Stimulated activated CD8-positive, alpha-beta memory T cell treated with anti-CD3 and anti-CD28 coated beads, Interleukin-7, amount 100 ng/mL, for 1 hour (primary cell): ENCODE measurements around the gene FAU.

Experiments
- DNase-seq, 2 donors: peaks; one replicate each; pipeline ENCODE4 v3.0.0-alpha.2; 2020; ENCODE audit warnings: low read depth in 2 of 2

Gene FAU

DNA sequence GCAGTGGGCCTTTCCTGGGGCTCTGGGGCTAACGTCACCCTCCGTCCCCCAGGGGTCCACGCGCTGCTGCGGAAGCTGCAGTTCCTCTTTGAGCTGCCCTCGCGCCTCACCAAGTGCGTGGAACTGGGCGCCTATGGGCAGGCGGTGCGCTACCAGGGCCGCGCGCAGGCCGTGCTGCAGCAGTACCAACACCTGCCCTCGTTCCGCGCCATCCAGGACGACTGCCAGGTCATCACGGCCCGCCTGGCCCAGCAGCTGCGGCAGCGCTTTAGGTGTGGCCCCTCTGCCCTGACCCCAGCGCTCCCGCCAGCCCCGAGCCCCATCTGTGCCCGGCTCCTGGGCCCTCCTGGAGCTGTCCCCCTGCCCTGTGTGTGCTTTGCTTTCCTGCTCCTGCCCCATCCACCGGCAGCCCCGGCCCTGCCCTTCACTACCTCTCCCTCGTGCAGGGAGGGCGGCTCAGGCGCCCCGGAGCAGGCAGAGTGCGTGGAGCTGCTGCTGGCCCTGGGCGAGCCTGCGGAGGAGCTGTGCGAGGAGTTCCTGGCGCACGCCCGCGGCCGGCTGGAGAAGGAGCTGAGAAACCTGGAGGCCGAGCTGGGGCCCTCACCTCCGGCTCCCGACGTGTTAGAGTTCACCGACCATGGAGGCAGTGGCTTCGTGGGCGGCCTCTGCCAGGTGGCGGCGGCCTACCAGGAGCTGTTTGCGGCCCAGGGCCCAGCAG, 14.0 kb downstream of the FAU start:
- DNase-seq: no peak

DNA sequence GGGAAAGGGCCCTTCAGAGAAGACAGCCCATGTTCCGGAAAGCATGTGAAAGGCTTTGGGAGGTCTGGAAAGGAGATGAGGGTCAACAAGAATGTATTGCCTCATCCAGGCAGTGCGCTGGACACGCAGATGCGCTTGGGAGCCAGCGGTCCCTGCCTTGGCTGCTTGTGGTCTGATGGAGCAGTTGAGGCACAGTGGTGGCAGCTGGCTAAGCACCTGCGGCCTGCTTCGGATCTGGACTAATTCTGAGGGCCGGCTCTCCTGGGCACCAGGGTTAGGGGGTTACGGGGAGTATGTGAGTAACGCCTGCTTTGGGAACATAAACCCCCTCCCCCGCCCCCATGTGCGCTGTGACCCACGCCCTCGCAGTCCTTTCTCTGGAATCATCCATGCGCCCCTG, 14.9 kb downstream of the FAU start:
- DNase-seq: no peak

DNA sequence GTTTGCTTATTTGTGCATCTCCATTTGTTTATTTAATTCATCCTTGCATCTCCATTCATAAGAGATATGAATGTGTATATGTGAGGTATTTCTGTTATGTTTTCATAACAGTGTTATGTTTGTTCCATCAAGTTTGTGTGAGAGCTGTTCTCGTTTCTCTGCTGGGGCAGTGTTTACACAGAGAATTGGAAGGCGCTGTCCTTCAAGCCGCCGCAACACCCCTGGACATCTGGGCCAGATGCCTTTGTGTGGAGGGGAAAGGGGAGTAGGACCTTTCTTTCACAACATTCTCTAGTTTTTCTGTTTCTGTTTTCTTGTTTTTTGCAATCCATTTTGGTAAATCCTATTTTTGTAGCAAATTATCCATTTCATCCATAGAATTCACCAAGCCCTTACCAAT, 17.3 kb downstream of the FAU start:
- DNase-seq: no peak

DNA sequence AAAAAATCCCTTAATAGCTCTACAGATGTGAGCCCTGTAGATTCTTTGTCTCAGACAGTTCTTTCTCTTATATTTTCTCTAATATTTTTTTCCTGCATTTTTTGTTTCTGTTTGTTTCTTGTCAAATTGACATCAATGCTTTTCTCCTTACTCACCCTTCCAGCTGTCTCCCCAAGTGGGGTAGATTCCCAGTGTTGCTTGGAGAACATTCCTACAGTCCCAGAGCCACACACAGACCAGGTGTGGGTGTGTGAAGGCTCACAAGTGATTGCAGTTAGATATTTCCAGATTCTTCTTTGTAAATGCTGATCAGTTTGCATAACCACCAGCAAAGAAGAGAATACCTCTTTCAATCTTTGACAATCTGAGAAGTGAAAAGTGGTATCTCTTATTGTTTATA, 18.5 kb downstream of the FAU start:
- no peak for DNase-seq

- DNase-seq: no peak
Observed at GRCh38 chr11:65102142-65103095, 19.5 kb downstream of the FAU start.

DNA sequence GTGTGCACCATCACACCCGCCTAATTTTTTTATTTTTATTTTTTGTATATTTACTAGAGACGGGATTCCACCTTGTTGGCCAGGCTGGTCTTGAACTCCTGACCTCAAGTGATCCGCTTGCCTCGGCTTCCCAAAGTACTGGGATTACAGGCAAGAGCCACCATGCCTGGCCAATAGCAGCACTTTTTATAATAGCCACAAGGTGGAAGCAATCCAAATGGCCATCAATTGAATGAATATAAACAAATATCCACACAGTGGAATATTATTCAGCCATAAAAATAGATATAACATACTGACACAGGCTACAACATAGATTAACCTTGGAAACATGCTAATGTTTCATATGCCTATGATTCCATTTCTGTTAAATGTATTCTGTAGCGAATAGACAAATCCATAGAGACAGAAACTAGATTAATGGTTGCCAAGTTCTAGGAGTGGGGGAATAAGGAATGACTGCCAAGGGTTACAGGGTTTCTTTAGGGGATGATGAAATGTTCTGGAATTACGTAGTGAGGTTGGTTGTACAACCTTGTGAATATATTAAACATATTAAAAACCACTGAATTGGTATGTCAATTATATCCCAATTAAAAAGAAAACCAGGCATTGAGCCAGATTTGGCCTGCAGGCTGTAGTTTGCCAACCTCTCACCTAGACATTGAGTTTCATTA, 21.1 kb downstream of the FAU start:
- no peak for DNase-seq

- no peak for DNase-seq
Observed at GRCh38 chr11:65096926-65097325, 25.0 kb downstream of the FAU start.

DNA sequence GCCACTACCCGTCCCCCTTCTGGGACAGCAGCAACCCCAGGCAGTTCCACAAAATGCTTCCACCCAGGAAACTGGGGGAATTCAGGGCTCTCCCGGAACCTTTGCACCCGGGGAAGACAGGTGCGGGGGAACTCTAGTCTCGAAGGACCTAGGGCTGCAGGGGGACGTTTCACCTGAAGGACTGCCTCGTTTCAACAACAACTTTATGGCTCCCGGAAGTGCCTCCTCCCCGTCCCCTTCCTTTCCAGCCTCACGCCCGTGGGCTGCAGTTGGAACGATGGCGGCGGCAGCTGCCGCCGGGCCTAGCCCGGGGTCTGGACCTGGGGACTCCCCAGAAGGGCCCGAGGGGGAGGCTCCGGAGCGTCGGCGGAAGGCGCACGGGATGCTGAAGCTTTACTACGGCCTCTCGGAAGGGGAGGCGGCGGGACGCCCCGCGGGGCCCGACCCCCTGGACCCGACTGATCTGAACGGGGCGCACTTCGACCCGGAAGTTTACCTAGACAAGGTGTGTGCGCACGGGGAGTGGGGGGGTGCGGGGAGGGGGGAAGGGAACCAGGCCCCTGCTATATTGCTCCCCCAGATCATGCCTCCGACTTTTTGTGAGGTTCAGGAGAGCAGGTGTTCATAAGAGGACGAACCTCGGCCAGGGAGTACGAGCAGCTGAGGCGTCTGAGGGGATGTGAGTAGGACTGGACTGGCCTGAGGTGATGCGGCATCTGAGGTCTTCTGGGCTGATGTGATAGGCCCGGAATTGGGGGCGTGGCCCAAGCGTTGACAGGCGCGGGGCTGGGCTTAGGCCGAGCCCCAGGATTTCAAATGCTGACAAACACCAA, 25.7 kb downstream of the FAU start, which contains the start of gene VPS51:
VPS51 (plus strand) TSS at position 241 of the 833 bp plus-strand sequence; CDS start at position 278, 37 bp downstream.
- peak; percentile 65 to 71 for DNase-seq

- no peak for DNase-seq
Observed at GRCh38 chr11:65095427-65095826, 26.5 kb downstream of the FAU start.

DNA sequence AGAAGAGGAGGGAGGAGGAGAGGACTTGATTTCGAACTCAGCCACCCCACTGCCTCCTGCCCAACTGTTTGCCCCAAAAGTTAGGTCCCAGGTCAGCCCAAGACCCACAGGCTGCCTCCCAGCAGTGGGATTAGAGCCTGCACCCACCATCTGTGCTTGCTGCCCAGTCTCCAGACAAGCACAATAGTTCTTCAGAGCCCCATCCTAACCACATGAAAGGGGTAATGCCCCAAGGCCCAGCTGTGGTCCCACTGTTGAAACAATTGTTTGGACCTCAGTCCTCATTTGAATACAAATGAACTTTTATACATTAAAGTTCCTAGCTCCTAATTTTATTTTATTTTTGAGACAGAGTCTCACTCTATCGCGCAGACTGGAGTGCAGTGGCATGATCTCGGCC, 31.3 kb downstream of the FAU start:
- DNase-seq: no peak

GRCh38 chr11:65089621-65090020, 32.3 kb downstream of the FAU start:
- DNase-seq: no peak

GRCh38 chr11:65087827-65088226, 34.1 kb downstream of the FAU start:
- no peak for DNase-seq

DNA sequence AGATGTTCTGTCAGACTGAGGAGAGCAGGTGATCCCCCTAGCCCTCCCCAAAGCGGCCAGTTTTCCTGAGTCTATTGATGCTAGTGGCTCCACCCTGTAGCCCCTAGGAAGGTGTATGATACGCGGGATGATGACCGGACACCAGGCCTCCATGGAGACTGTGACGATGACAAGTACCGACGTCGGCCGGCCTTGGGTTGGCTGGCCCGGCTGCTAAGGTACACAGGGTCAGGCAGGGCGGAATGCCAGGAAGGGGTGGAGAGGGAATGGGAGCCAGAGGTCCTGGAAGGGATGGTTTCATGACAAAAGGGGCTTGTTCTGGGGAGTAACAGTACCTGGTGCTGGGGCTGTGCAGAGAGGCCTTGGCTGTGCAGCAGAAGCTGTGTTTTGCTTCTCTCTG, 34.7 kb downstream of the FAU start:
- DNase-seq: no peak

- no peak for DNase-seq
Observed at GRCh38 chr11:65086809-65087208, 35.1 kb downstream of the FAU start.

- no peak for DNase-seq
Observed at GRCh38 chr11:65085446-65085845, 36.5 kb downstream of the FAU start.

- no peak for DNase-seq
Observed at GRCh38 chr11:65084598-65085375, 37.1 kb downstream of the FAU start.

DNA sequence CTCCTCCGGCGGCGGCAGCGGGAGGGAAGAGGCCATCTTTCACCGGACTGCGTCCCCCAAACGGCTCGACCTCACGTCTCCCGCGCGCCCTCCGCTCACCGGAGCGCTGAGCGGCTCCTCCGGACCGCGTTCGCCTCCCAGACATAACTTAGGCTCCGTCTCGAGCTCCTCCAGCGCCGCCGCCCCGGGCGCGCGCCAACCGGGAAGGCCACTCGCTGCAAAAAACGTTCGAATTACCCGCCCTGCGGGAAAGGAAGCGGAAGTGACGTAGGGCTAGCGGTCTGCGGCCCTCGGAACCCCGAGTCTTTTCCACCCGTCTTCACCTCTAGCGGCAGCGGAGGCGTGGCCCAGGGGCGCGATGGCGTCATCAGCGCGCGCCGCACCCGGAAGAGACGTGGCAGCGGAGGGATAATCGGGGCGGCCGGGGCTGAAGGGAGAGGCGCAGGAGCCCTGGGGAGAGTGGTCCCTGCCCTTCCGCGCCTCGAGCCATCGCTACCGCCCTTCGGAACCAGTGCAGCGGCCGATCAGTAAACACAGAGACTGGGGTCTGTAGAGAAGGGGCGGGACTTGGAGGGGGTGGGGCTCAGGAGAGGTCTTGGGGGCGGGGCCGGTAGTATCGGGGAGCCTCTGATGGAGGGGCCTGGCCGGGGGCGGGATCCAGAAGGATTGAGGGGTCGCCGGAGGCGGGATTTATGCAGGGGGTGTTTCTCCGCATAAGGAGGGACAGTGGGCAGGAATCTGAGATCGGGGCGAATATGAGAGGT, 37.9 kb downstream of the FAU start, which contains the start of the genes CDCA5 and ZFPL1:
CDCA5 (minus strand) TSS at position 207 of the 764 bp plus-strand sequence; CDS start at position 145, 62 bp downstream.
ZFPL1 (plus strand) TSS at position 389 of the 764 bp plus-strand sequence. CDS start 477 bp downstream, outside the sequence.
- DNase-seq: peak; percentile 94

DNA sequence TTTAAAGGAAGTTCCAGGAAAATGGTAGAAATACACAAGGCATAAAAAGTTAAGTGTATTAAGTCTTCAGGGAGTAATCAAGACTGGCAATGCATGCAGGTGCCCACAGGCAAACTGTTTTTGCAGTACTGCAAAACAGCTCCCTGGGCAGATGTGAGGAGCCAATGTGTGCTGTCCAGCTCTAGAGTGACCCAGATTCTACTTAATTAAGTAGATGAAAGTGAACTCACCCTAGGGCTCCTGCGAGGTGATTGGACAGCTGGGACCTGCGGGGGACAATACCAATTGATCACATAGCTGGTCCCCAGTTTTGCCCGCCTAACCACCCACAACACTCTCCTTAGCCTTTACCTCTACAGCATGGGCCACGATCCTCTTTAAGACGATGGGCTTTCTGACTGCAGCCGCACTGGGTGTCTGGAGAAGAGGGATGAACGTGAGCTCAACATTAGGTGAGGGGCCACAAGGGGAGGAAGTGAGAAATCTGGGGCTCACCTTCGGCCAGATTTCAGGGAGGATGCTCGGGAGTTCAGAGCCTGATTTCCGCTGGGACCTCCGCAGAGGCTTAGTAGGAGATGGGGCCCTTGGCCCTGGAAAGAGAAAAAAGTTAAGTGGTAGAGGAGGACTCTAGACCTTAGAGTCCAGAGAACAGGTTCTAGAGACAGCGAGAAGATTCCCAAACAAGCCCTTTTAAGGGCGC, 38.6 kb downstream of the FAU start:
- DNase-seq: no peak

DNA sequence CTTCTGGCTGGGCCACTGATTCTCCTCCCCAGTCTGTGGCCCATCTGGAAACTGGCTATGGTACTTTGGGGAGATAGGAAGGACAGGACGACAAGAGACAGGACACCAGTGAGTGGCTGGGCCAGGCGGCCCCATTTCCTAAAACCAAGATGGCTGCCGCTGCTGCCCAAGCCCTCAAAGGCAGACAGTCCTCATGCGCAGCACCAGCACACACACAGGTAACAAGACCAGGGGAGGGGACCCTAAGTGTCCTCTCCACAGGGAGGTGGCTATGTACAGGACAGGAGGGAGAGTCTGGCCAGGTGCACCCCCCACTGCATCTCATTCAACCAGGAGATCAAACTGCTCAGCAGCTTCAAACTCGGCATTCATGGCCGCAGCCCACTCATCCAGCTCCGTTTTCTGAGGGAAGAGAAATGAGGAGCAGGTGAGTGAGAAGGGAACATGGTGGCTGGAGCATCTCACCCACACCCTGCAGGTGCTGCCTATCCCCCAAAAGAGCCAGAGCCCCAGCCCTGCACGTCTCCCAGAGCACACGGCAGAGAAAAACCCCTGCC, 43.1 kb downstream of the FAU start:
- DNase-seq: no peak
